Mammary epithelial cell (primary cell): Measurements from ENCODE around the gene C4orf50.

Source experiments
- CTCF ChIP-seq, 2 donors: IDR thresholded peaks in 1 of 2; conservative IDR thresholded peaks in 1 of 2; 2 replicates each; pipeline ENCODE4 v1.5.1; 2011 to 2012; ENCODE audit warnings: inconsistent platforms in 2 of 2, low read length in 2 of 2, mild to moderate bottlenecking in 2 of 2, control low read depth in 1 of 2, low read depth in 1 of 2; ENCODE audit not compliant: insufficient read depth in 1 of 2; ENCODE audit errors: extremely low read depth in 1 of 2
- EZH2 ChIP-seq: IDR thresholded peaks from 2 replicates; pipeline ENCODE4 v1.6.1; 2012; ENCODE audit warnings: low read length, inconsistent platforms, borderline replicate concordance

GRCh38 chr4:5882947-5883346 is 135.3 kb downstream of the C4orf50 start:
- TF ChIP-seq EZH2 (no peak), CTCF (conservative IDR thresholded peaks at IDR 0.05 in 1 of 2, IDR thresholded peaks at IDR 0.05 in 1 of 2; ENCODE audit: extremely low read depth in 1 of 2, insufficient read depth in 1 of 2, low read depth in 1 of 2, low read length in 2 of 2) (no peak)
